ENCODE measurements around the gene PRKAR2A. TPM values are rescaled to one million over a fixed set of nuclear protein-coding genes. Genes with fewer than 3 reads are reported as not detected.
"Not testable (repeated sequence)": the region's sequence is repeated elsewhere in the genome, so short reads cannot be mapped to it uniquely, and the experiment has no call there.

The PRKAR2A gene
- polyA plus RNA-seq, 4 donors = 38.3 to 47.7 (median 42.8) TPM

- DNase-seq (ENCODE audit: low read depth in 4 of 4, low spot score in 2 of 4) = no peak
Measured at GRCh38 chr3:48845170-48845569, 2.5 kb downstream of the PRKAR2A start.

- DNase-seq (ENCODE audit: low read depth in 4 of 4, low spot score in 2 of 4) = no peak
Measured at GRCh38 chr3:48837163-48837562, 10.5 kb downstream of the PRKAR2A start.

- no peak for DNase-seq (ENCODE audit: low read depth in 4 of 4, low spot score in 2 of 4)
Measured at GRCh38 chr3:48835650-48836366, 11.9 kb downstream of the PRKAR2A start.

GRCh38 chr3:48832684-48833083 lies 15.0 kb downstream of the PRKAR2A start:
- DNase-seq (ENCODE audit: low read depth in 4 of 4, low spot score in 2 of 4) = no peak

- no peak for DNase-seq (ENCODE audit: low read depth in 4 of 4, low spot score in 2 of 4)
Measured at GRCh38 chr3:48830715-48831114, 17.0 kb downstream of the PRKAR2A start.

- not testable (repeated sequence) for DNase-seq (ENCODE audit: low read depth in 4 of 4, low spot score in 2 of 4)
Measured at GRCh38 chr3:48829525-48829924, 18.1 kb downstream of the PRKAR2A start.

GRCh38 chr3:48827874-48828273 lies 19.8 kb downstream of the PRKAR2A start:
- not testable (repeated sequence) for DNase-seq (ENCODE audit: low read depth in 4 of 4, low spot score in 2 of 4)

GRCh38 chr3:48826451-48826850 lies 21.2 kb downstream of the PRKAR2A start:
- DNase-seq (ENCODE audit: low read depth in 4 of 4, low spot score in 2 of 4) = no peak

GRCh38 chr3:48820612-48821324 lies 26.9 kb downstream of the PRKAR2A start:
- DNase-seq (ENCODE audit: low read depth in 4 of 4, low spot score in 2 of 4) = peak in 1 of 4 donors; percentile 23

GRCh38 chr3:48819234-48820221 lies 28.1 kb downstream of the PRKAR2A start:
- DNase-seq (ENCODE audit: low read depth in 4 of 4, low spot score in 2 of 4) = no peak

GRCh38 chr3:48811524-48811923 lies 36.1 kb downstream of the PRKAR2A start:
- no peak for DNase-seq (ENCODE audit: low read depth in 4 of 4, low spot score in 2 of 4)

GRCh38 chr3:48804930-48805329 lies 42.7 kb downstream of the PRKAR2A start:
- no peak for DNase-seq (ENCODE audit: low read depth in 4 of 4, low spot score in 2 of 4)

- not testable (repeated sequence) for DNase-seq (ENCODE audit: low read depth in 4 of 4, low spot score in 2 of 4)
Measured at GRCh38 chr3:48800831-48801230, 46.8 kb downstream of the PRKAR2A start.

- DNase-seq (ENCODE audit: low read depth in 4 of 4, low spot score in 2 of 4) = no peak
Measured at GRCh38 chr3:48798998-48799397, 48.7 kb downstream of the PRKAR2A start.

- no peak for DNase-seq (ENCODE audit: low read depth in 4 of 4, low spot score in 2 of 4)
Measured at GRCh38 chr3:48797626-48798025, 50.0 kb downstream of the PRKAR2A start.

GRCh38 chr3:48795997-48796732 lies 51.5 kb downstream of the PRKAR2A start:
- no peak for DNase-seq (ENCODE audit: low read depth in 4 of 4, low spot score in 2 of 4)

GRCh38 chr3:48793484-48793883 lies 54.2 kb downstream of the PRKAR2A start:
- not testable (repeated sequence) for DNase-seq (ENCODE audit: low read depth in 4 of 4, low spot score in 2 of 4)

GRCh38 chr3:48789665-48790064 lies 58.0 kb downstream of the PRKAR2A start:
- DNase-seq (ENCODE audit: low read depth in 4 of 4, low spot score in 2 of 4) = no peak

- DNase-seq (ENCODE audit: low read depth in 4 of 4, low spot score in 2 of 4) = no peak
Measured at GRCh38 chr3:48788544-48789162, 59.0 kb downstream of the PRKAR2A start.
